Panc1 (cell line): ENCODE results near the gene THOC7.

Experiments
- CTCF ChIP-seq: fragments of 450-650 bp; IDR thresholded peaks from 2 replicates; pipeline ENCODE4 v1.5.1; 2017; ENCODE audit warnings: mild to moderate bottlenecking
- REST ChIP-seq, 2 experiments: IDR thresholded peaks; 2 replicates each; pipeline ENCODE4 v1.6.1; 2011 to 2012; ENCODE audit warnings: low read depth in 2 of 2, control low read depth in 1 of 2, low read length in 1 of 2, mild to moderate bottlenecking in 1 of 2, moderate library complexity in 1 of 2; ENCODE audit not compliant: insufficient read depth in 1 of 2
- SIN3A ChIP-seq: IDR thresholded peaks from 2 replicates; pipeline ENCODE4 v1.6.1; 2012; ENCODE audit warnings: low read depth, mild to moderate bottlenecking, low read length, moderate library complexity, borderline replicate concordance; ENCODE audit not compliant: insufficient read depth
- TCF7L2 ChIP-seq: IDR thresholded peaks from 2 replicates; pipeline ENCODE4 v1.6.1; 2011; ENCODE audit warnings: mild to moderate bottlenecking, low read depth, low read length, inconsistent platforms

GRCh38 chr3:63855333-63855940 lies 8.2 kb downstream of the THOC7 start:
- TF ChIP-seq CTCF: no peak
- TF ChIP-seq REST (IDR thresholded peaks at IDR 0.05; ENCODE audit: insufficient read depth in 1 of 2, low read depth in 2 of 2, low read length in 1 of 2): no peak
- no peak for TF ChIP-seq SIN3A
- TF ChIP-seq TCF7L2: no peak
